GM18867 (cell line): Measurements from ENCODE around the gene SRGAP2.
"Not testable (repeated sequence)": the region's sequence is repeated elsewhere in the genome, so short reads cannot be mapped to it uniquely, and the experiment has no call there.

Source experiments
- ATAC-seq: cut with Tn5 transposase; IDR thresholded peaks from one replicate; pipeline ENCODE4 v1.9.1; 2021; ENCODE audit warnings: mild to moderate bottlenecking, moderate library complexity; ENCODE audit not compliant: unreplicated experiment

The SRGAP2 gene

GRCh38 chr1:206204871-206205270 is 1.5 kb downstream of the SRGAP2 start:
- ATAC-seq = not testable (repeated sequence)

GRCh38 chr1:206205569-206205968 is 2.2 kb downstream of the SRGAP2 start:
- not testable (repeated sequence) for ATAC-seq

GRCh38 chr1:206210802-206211201 is 7.5 kb downstream of the SRGAP2 start:
- ATAC-seq = not testable (repeated sequence)

GRCh38 chr1:206215600-206216392 is 12.5 kb downstream of the SRGAP2 start:
- not testable (repeated sequence) for ATAC-seq

GRCh38 chr1:206218285-206218684 is 14.9 kb downstream of the SRGAP2 start:
- not testable (repeated sequence) for ATAC-seq

- ATAC-seq = not testable (repeated sequence)
Measured at GRCh38 chr1:206218765-206219164, 15.4 kb downstream of the SRGAP2 start.

- not testable (repeated sequence) for ATAC-seq
Measured at GRCh38 chr1:206219514-206220331, 16.4 kb downstream of the SRGAP2 start.

- not testable (repeated sequence) for ATAC-seq
Measured at GRCh38 chr1:206220332-206221000, 17.1 kb downstream of the SRGAP2 start.

- not testable (repeated sequence) for ATAC-seq
Measured at GRCh38 chr1:206221585-206221984, 18.2 kb downstream of the SRGAP2 start.

GRCh38 chr1:206224190-206224776 is 20.9 kb downstream of the SRGAP2 start:
- ATAC-seq = not testable (repeated sequence)

- not testable (repeated sequence) for ATAC-seq
Measured at GRCh38 chr1:206225386-206225785, 22.0 kb downstream of the SRGAP2 start.

GRCh38 chr1:206226886-206227285 is 23.5 kb downstream of the SRGAP2 start:
- ATAC-seq = not testable (repeated sequence)

- ATAC-seq = not testable (repeated sequence)
Measured at GRCh38 chr1:206229286-206229685, 25.9 kb downstream of the SRGAP2 start.

- ATAC-seq = not testable (repeated sequence)
Measured at GRCh38 chr1:206231989-206232388, 28.6 kb downstream of the SRGAP2 start.

GRCh38 chr1:206232970-206233645 is 29.8 kb downstream of the SRGAP2 start:
- peak; percentile 73 for ATAC-seq

GRCh38 chr1:206234189-206234916 is 31.0 kb downstream of the SRGAP2 start:
- not testable (repeated sequence) for ATAC-seq

- ATAC-seq = not testable (repeated sequence)
Measured at GRCh38 chr1:206235190-206235589, 31.8 kb downstream of the SRGAP2 start.

GRCh38 chr1:206240288-206240687 is 36.9 kb downstream of the SRGAP2 start:
- ATAC-seq = peak; percentile 57

- ATAC-seq = peak; percentile 97
Measured at GRCh38 chr1:206243335-206243734, 40.0 kb downstream of the SRGAP2 start.
